CD4-positive, CD25-positive, alpha-beta regulatory T cell (primary cell): ENCODE measurements around the gene VAMP1. TPM values are rescaled to one million over a fixed set of nuclear protein-coding genes. Genes with fewer than 3 reads are reported as not detected.

Source experiments
- ATAC-seq, 2 donors: fragments of 150-1000 bp; cut with Tn5 transposase; one replicate each; pipeline ENCODE4 v1.10.0; 2021; ENCODE audit warnings: low read depth in 2 of 2, moderate number of reproducible peaks in 2 of 2, moderate library complexity in 1 of 2
- DNase-seq, 3 donors: peaks; one replicate each; pipeline versions ENCODE4 v3.0.0 to v3.0.0-alpha.2; 2012 to 2022; ENCODE audit warnings: mixed read lengths in 1 of 3
- H3K27ac ChIP-seq: one replicate; pipeline ENCODE4 v1.7.0; 2013; ENCODE audit warnings: mild to moderate bottlenecking, low read length; ENCODE audit not compliant: insufficient read depth, poor library complexity, severe bottlenecking
- H3K27me3 ChIP-seq: one replicate; pipeline ENCODE4 v1.7.0; 2013; ENCODE audit warnings: low read length; ENCODE audit not compliant: control insufficient read depth, insufficient read depth
- H3K36me3 ChIP-seq: one replicate; pipeline ENCODE4 v1.7.0; 2013; ENCODE audit warnings: mild to moderate bottlenecking, low read length, moderate library complexity; ENCODE audit not compliant: control insufficient read depth, insufficient read depth
- H3K4me1 ChIP-seq: 2 replicates; pipeline ENCODE4 v1.7.0; 2013; ENCODE audit warnings: mild to moderate bottlenecking, low read length; ENCODE audit not compliant: insufficient read depth, control insufficient read depth, poor library complexity, severe bottlenecking
- H3K4me3 ChIP-seq: one replicate; pipeline ENCODE4 v1.7.0; 2013; ENCODE audit warnings: low read depth, mild to moderate bottlenecking, low read length, moderate library complexity
- H3K9me3 ChIP-seq, 2 experiments: 1 replicate in 1 of 2; 2 replicates in 1 of 2; pipeline ENCODE4 v1.7.0; 2013; ENCODE audit warnings: low read length in 2 of 2, mild to moderate bottlenecking in 1 of 2, moderate library complexity in 1 of 2; ENCODE audit not compliant: control insufficient read depth in 2 of 2
- H3K27ac Mint-ChIP-seq, 3 donors: one replicate each; pipeline ENCODE4 v1.8.0; 2020 to 2022; ENCODE audit warnings: mild to moderate bottlenecking in 3 of 3, mixed read lengths in 3 of 3, moderate library complexity in 2 of 3
- H3K27me3 Mint-ChIP-seq: one replicate; pipeline ENCODE4 v1.8.0; 2022; ENCODE audit warnings: mild to moderate bottlenecking, mixed read lengths
- H3K36me3 Mint-ChIP-seq: one replicate; pipeline ENCODE4 v1.8.0; 2020; ENCODE audit warnings: mixed read lengths
- H3K4me1 Mint-ChIP-seq, 4 donors: one replicate each; pipeline ENCODE4 v1.8.0; 2020 to 2022; ENCODE audit warnings: mixed read lengths in 4 of 4, mild to moderate bottlenecking in 1 of 4
- H3K4me3 Mint-ChIP-seq, 4 donors: one replicate each; pipeline ENCODE4 v1.8.0; 2020 to 2022; ENCODE audit warnings: mild to moderate bottlenecking in 4 of 4, mixed read lengths in 4 of 4, moderate library complexity in 3 of 4
- H3K9me3 Mint-ChIP-seq, 7 donors: one replicate each; pipeline ENCODE4 v1.8.0; 2020 to 2022; ENCODE audit warnings: mixed read lengths in 7 of 7, mild to moderate bottlenecking in 3 of 7, moderate library complexity in 2 of 7
- polyA plus RNA-seq, 4 donors: library from polyadenylated mRNA; unstranded; fragments of 300-500 nt; fragmentation: Illumina TruSeq; gene quantifications; one replicate each; pipeline ENCODE4 v1.2.3, GENCODE V29; 2021
- total RNA-seq: library from RNA; stranded (reverse); gene quantifications from one replicate; pipeline ENCODE4 v1.2.3, GENCODE V29; 2022

VAMP1 gene
- total and polyA plus RNA-seq, 5 donors from 2014 or later = 9.8 to 67.3 (median 13.6) TPM

- H3K27ac ChIP-seq = peak overlapping the region; percentile 90
- Mint-ChIP-seq H3K27ac (peak overlapping the region; percentile 98 to 99 (median 99)), H3K36me3 (no peaks in the 10 kb centered on the region), H3K4me3 (peak overlapping the region; percentile 81 to 90 (median 84)), H3K4me1 (peaks cover 12 to 74% (median 47%) of the 10 kb centered on the region in 4 donors), H3K9me3 (no peaks in the 10 kb centered on the region), H3K27me3 (no peaks in the 10 kb centered on the region)
- peak; percentile 80 to 82 for ATAC-seq
- H3K4me1 ChIP-seq = peaks cover 47% of the 10 kb centered on the region
- H3K27me3 ChIP-seq = no peaks in the 10 kb centered on the region
- no peaks in the 10 kb centered on the region for H3K9me3 ChIP-seq
- DNase-seq = peak; percentile 65 to 93 (median 80)
- no peaks in the 10 kb centered on the region for H3K36me3 ChIP-seq
- H3K4me3 ChIP-seq = peak overlapping the region; percentile 57
Observed at GRCh38 chr12:6426882-6427671, 43.4 kb downstream of the VAMP1 start.

GRCh38 chr12:6425590-6426531 is 44.6 kb downstream of the VAMP1 start:
- H3K4me1 Mint-ChIP-seq = peaks cover 12 to 64% (median 40%) of the 10 kb centered on the region in 4 donors
- H3K36me3 ChIP-seq = no peaks in the 10 kb centered on the region
- no peaks in the 10 kb centered on the region for H3K9me3 Mint-ChIP-seq
- DNase-seq (peak in 1 of 3 donors; percentile 57), ATAC-seq (no peak)
- no peak overlapping the region for H3K4me3 ChIP-seq
- peak overlapping the region; percentile 98 to 99 (median 99) for H3K27ac Mint-ChIP-seq
- H3K27ac ChIP-seq = peak overlapping the region; percentile 90
- H3K27me3 Mint-ChIP-seq = no peaks in the 10 kb centered on the region
- no peaks in the 10 kb centered on the region for H3K9me3 ChIP-seq
- H3K4me3 Mint-ChIP-seq = peak overlapping the region in 3 of 4 donors; percentile 33 to 81 (median 73)
- peaks cover 42% of the 10 kb centered on the region for H3K4me1 ChIP-seq
- H3K27me3 ChIP-seq = no peaks in the 10 kb centered on the region
- no peaks in the 10 kb centered on the region for H3K36me3 Mint-ChIP-seq

GRCh38 chr12:6424866-6425265 is 45.6 kb downstream of the VAMP1 start:
- Histone ChIP-seq H3K36me3 (no peaks in the 10 kb centered on the region), H3K27ac (peak overlapping the region; percentile 34), H3K9me3 (no peaks in the 10 kb centered on the region), H3K4me1 (peaks cover 33% of the 10 kb centered on the region), H3K4me3 (no peak overlapping the region), H3K27me3 (no peaks in the 10 kb centered on the region)
- ATAC-seq (no peak), DNase-seq (no peak)
- Mint-ChIP-seq H3K27me3 (no peaks in the 10 kb centered on the region), H3K9me3 (no peaks in the 10 kb centered on the region), H3K4me1 (peaks cover 6 to 54% (median 31%) of the 10 kb centered on the region in 4 donors), H3K27ac (peak overlapping the region; percentile 14 to 98 (median 87)), H3K4me3 (peak overlapping the region in 1 of 4 donors; percentile 10), H3K36me3 (no peaks in the 10 kb centered on the region)

GRCh38 chr12:6424008-6424347 is 46.5 kb downstream of the VAMP1 start:
- peak overlapping the region; percentile 66 for H3K27ac ChIP-seq
- H3K27me3 ChIP-seq = no peaks in the 10 kb centered on the region
- no peaks in the 10 kb centered on the region for H3K27me3 Mint-ChIP-seq
- no peaks in the 10 kb centered on the region for H3K9me3 ChIP-seq
- peak overlapping the region; percentile 16 for H3K4me3 ChIP-seq
- peaks cover 6 to 50% (median 32%) of the 10 kb centered on the region in 4 donors for H3K4me1 Mint-ChIP-seq
- DNase-seq = no peak
- no peaks in the 10 kb centered on the region for H3K36me3 ChIP-seq
- H3K4me3 Mint-ChIP-seq = peak overlapping the region in 2 of 4 donors; percentile 19 to 48
- H3K9me3 Mint-ChIP-seq = no peaks in the 10 kb centered on the region
- H3K4me1 ChIP-seq = peaks cover 33% of the 10 kb centered on the region
- peak overlapping the region; percentile 75 to 98 (median 92) for H3K27ac Mint-ChIP-seq
- ATAC-seq = no peak
- no peaks in the 10 kb centered on the region for H3K36me3 Mint-ChIP-seq

GRCh38 chr12:6423267-6424007 is 47.0 kb downstream of the VAMP1 start:
- Mint-ChIP-seq H3K27me3 (no peaks in the 10 kb centered on the region), H3K4me1 (peaks cover 6 to 48% (median 31%) of the 10 kb centered on the region in 4 donors), H3K9me3 (no peaks in the 10 kb centered on the region), H3K27ac (peak overlapping the region; percentile 75 to 98 (median 92)), H3K36me3 (no peaks in the 10 kb centered on the region), H3K4me3 (peak overlapping the region in 2 of 4 donors; percentile 19 to 48)
- no peaks in the 10 kb centered on the region for H3K9me3 ChIP-seq
- peaks cover 33% of the 10 kb centered on the region for H3K4me1 ChIP-seq
- peak overlapping the region; percentile 16 for H3K4me3 ChIP-seq
- no peaks in the 10 kb centered on the region for H3K36me3 ChIP-seq
- peak overlapping the region; percentile 66 for H3K27ac ChIP-seq
- ATAC-seq = peak; percentile 77 to 80
- no peaks in the 10 kb centered on the region for H3K27me3 ChIP-seq
- DNase-seq = peak; percentile 75 to 94 (median 86)

GRCh38 chr12:6420364-6420763 is 50.1 kb downstream of the VAMP1 start:
- peaks cover 0 to 19% (median 16%) of the 10 kb centered on the region in 4 donors for H3K4me1 Mint-ChIP-seq
- Histone ChIP-seq H3K27ac (no peak overlapping the region), H3K36me3 (no peaks in the 10 kb centered on the region), H3K9me3 (no peaks in the 10 kb centered on the region), H3K4me3 (no peak overlapping the region), H3K27me3 (no peaks in the 10 kb centered on the region), H3K4me1 (peaks cover 11% of the 10 kb centered on the region)
- no peaks in the 10 kb centered on the region for H3K27me3 Mint-ChIP-seq
- ATAC-seq (no peak), DNase-seq (no peak)
- no peaks in the 10 kb centered on the region for H3K36me3 Mint-ChIP-seq
- H3K4me3 Mint-ChIP-seq = no peak overlapping the region
- H3K27ac Mint-ChIP-seq = no peak overlapping the region
- no peaks in the 10 kb centered on the region for H3K9me3 Mint-ChIP-seq

GRCh38 chr12:6418796-6419195 is 51.7 kb downstream of the VAMP1 start:
- Mint-ChIP-seq H3K4me1 (peaks cover 0 to 14% (median 8%) of the 10 kb centered on the region in 4 donors), H3K4me3 (no peak overlapping the region), H3K9me3 (no peaks in the 10 kb centered on the region)

More at GRCh38 chr12:6418796-6419195, 51.7 kb downstream of the VAMP1 start:
- H3K9me3 ChIP-seq = no peaks in the 10 kb centered on the region
- ATAC-seq = no peak
- Mint-ChIP-seq H3K36me3 (no peaks in the 10 kb centered on the region), H3K27ac (peak overlapping the region in 1 of 3 donors; percentile 64), H3K27me3 (no peaks in the 10 kb centered on the region)
- no peaks in the 10 kb centered on the region for H3K27me3 ChIP-seq
- H3K27ac ChIP-seq = no peak overlapping the region
- DNase-seq = no peak
- no peak overlapping the region for H3K4me3 ChIP-seq
- H3K4me1 ChIP-seq = peaks cover 7% of the 10 kb centered on the region
- no peaks in the 10 kb centered on the region for H3K36me3 ChIP-seq
